Cardiac muscle cell (in vitro differentiated cells and primary cell): ENCODE results near the gene TMEM221. TPM values are rescaled to one million over a fixed set of nuclear protein-coding genes. Genes with fewer than 3 reads are reported as not detected.

ENCODE experiments used
- DNase-seq, 2 donors: peaks; one replicate each; pipeline versions ENCODE4 v3.0.0 to v3.0.0-alpha.2; 2010 to 2017; ENCODE audit warnings: low read depth in 1 of 2, low spot score in 1 of 2
- H3K27ac ChIP-seq: fragments of 200-600 bp; sonication (generic); 2 replicates; pipeline ENCODE4 v1.5.1; 2016
- H3K27me3 ChIP-seq: fragments of 200-600 bp; sonication (generic); 2 replicates; pipeline ENCODE4 v1.6.0; 2016; ENCODE audit warnings: control low read depth
- H3K36me3 ChIP-seq: fragments of 200-600 bp; sonication (generic); 2 replicates; pipeline ENCODE4 v1.5.1; 2016; ENCODE audit warnings: control low read depth
- H3K4me1 ChIP-seq: fragments of 200-600 bp; sonication (generic); 2 replicates; pipeline ENCODE4 v1.8.1; 2017; ENCODE audit warnings: low read depth, mild to moderate bottlenecking, mixed run types
- H3K4me3 ChIP-seq: fragments of 200-600 bp; sonication (generic); 2 replicates; pipeline ENCODE4 v1.5.1; 2016; ENCODE audit warnings: mild to moderate bottlenecking
- H3K9me3 ChIP-seq: fragments of 200-600 bp; sonication (generic); 2 replicates; pipeline ENCODE4 v1.5.1; 2017; ENCODE audit warnings: low read depth, mild to moderate bottlenecking, control low read depth
- CTCF ChIP-seq: IDR thresholded peaks from 2 replicates; pipeline ENCODE4 v1.5.1; 2012; ENCODE audit warnings: low read depth, mild to moderate bottlenecking, low read length
- polyA plus RNA-seq: library from polyadenylated mRNA; unstranded; fragments of >200 nt; fragmentation: Nextera tagmentation; extraction: Ambion mirVana; gene quantifications from 2 replicates; pipeline ENCODE4 v1.2.1, GENCODE V29; 2016
- total RNA-seq: library from RNA; depleted of rRNA; stranded (reverse); fragments of >200 nt; gene quantifications from 2 replicates; pipeline ENCODE4 v1.2.3, GENCODE V29; 2016

TMEM221 gene
- total and polyA plus RNA-seq, 2 experiments from 2014 or later, result 3.2 to 5.7 TPM

- peaks cover 2% of the 10 kb centered on the region for H3K27me3 ChIP-seq
- TF ChIP-seq CTCF, result no peak
- H3K4me1 ChIP-seq, result peaks cover 11% of the 10 kb centered on the region
- no peak for DNase-seq
- H3K27ac ChIP-seq, result no peak overlapping the region
- no peaks in the 10 kb centered on the region for H3K36me3 ChIP-seq
- no peak overlapping the region for H3K4me3 ChIP-seq
- no peaks in the 10 kb centered on the region for H3K9me3 ChIP-seq
Observed at GRCh38 chr19:17467471-17468301, 19.2 kb upstream of the TMEM221 start.

- no peaks in the 10 kb centered on the region for H3K36me3 ChIP-seq
- TF ChIP-seq CTCF, result no peak
- no peaks in the 10 kb centered on the region for H3K9me3 ChIP-seq
- no peak overlapping the region for H3K4me3 ChIP-seq
- peaks cover 9% of the 10 kb centered on the region for H3K4me1 ChIP-seq
- peaks cover 2% of the 10 kb centered on the region for H3K27me3 ChIP-seq
- no peak for DNase-seq
- H3K27ac ChIP-seq, result no peak overlapping the region
Observed at GRCh38 chr19:17466487-17466850, 18.0 kb upstream of the TMEM221 start.

- Histone ChIP-seq H3K36me3 (no peaks in the 10 kb centered on the region), H3K4me3 (no peak within 1 kb of the TSS), H3K4me1 (no peaks in the 10 kb centered on the region), H3K27me3 (peaks cover 26% of the 10 kb centered on the region), H3K27ac (no peak within 1 kb of the TSS), H3K9me3 (no peaks in the 10 kb centered on the region)
- no peak for DNase-seq
- TF ChIP-seq CTCF, result no peak
Observed at GRCh38 chr19:17460372-17461230, 12.1 kb upstream of the TMEM221 start, which contains the start of gene NXNL1. NXNL1 (minus strand) TSS chr19:17460926; CDS start chr19:17460869, 57 bp downstream.

GRCh38 chr19:17458970-17459369 is 10.5 kb upstream of the TMEM221 start:
- DNase-seq, result no peak
- Histone ChIP-seq H3K27ac (no peak overlapping the region), H3K27me3 (peaks cover 42% of the 10 kb centered on the region), H3K4me1 (no peaks in the 10 kb centered on the region), H3K9me3 (no peaks in the 10 kb centered on the region), H3K4me3 (no peak overlapping the region), H3K36me3 (no peaks in the 10 kb centered on the region)
- TF ChIP-seq CTCF, result no peak

GRCh38 chr19:17457616-17458015 is 9.1 kb upstream of the TMEM221 start:
- Histone ChIP-seq H3K36me3 (no peaks in the 10 kb centered on the region), H3K27ac (no peak overlapping the region), H3K27me3 (peaks cover 46% of the 10 kb centered on the region), H3K4me3 (no peak overlapping the region), H3K4me1 (no peaks in the 10 kb centered on the region), H3K9me3 (no peaks in the 10 kb centered on the region)
- TF ChIP-seq CTCF, result no peak
- DNase-seq, result no peak
